Ramos (cell line): Measurements from ENCODE around the gene PLCXD3.
"Not testable (repeated sequence)": the region's sequence is repeated elsewhere in the genome, so short reads cannot be mapped to it uniquely, and the experiment has no call there.

Experiments used
- in situ Hi-C: fragments of 300-500 bp; cut with MboI; formaldehyde crosslinking; loops from one replicate; pipeline ENCODE4 v1.14.3; 2022; ENCODE audit warnings: low sequenced_read_pairs; ENCODE audit not compliant: unreplicated experiment

The PLCXD3 gene

DNA sequence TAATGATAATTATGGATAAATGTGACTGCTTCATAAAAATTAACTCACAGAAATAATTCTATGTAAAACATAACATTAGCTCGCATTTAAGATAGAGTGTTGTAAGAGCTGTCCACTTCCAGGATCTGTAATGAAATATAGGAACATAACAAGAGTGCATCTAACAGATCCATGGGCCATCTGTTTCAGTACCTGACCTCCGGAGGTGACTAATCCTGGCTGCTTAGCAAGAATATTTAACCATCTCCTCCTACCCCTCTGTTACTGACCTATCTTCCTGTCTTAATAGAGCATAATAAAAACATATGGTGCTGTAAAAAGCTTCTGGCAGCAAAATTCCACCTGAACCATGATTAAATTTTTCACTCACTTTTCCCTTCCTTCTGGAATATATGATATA is 7.1 kb downstream of the PLCXD3 start:
- in situ Hi-C loops = no loop called here

- in situ Hi-C loops = not testable (repeated sequence)
Measured at GRCh38 chr5:41493490-41494126, 16.8 kb downstream of the PLCXD3 start.

GRCh38 chr5:41485533-41485932 is 24.9 kb downstream of the PLCXD3 start:
- in situ Hi-C loops = no loop called here

DNA sequence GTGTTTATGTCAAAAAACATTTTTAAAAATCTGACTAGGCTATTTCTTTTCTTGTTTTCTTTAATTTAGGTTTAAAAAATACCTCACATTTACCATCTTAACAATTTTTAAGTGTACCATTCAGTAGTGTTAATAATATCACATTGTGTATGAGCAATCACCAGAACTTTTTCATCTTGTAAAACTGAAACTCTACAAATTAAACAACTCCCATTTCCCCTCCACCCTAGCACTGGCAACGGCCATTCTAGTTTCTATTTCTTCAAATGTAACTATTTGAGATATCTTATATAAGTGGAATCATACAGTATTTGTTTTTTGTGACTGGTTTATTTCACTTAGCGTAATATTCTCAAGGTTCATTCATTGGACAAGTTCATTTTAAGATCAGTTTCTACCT is 27.7 kb downstream of the PLCXD3 start:
- in situ Hi-C loops = no loop called here

- in situ Hi-C loops = no loop called here
Measured at GRCh38 chr5:41482173-41482572, 28.2 kb downstream of the PLCXD3 start.

- in situ Hi-C loops = not testable (repeated sequence)
Measured at GRCh38 chr5:41471571-41472208, 38.7 kb downstream of the PLCXD3 start.

- in situ Hi-C loops = no loop called here
Measured at GRCh38 chr5:41465493-41466171, 44.8 kb downstream of the PLCXD3 start.

DNA sequence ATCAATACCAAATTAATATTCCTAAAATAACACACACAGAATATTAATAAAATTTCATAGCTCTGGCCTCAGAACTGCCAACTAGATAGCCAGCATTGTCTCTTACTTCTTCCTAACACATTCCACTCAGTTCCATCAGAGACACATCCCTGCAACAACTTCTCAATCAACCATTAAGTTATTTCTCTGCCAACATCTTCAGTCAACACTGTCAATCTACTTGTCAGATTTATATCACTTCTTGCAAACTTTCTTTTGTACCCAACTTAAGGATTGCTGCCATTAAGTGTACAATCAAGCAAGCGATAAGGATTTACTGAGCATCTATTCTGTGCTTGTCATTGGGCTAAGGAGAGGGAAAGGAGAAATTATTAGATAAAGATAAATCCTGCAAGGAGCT is 50.8 kb downstream of the PLCXD3 start:
- in situ Hi-C loops = no loop called here

- in situ Hi-C loops = no loop called here
Measured at GRCh38 chr5:41457094-41457493, 53.3 kb downstream of the PLCXD3 start.

GRCh38 chr5:41452506-41452905 is 57.9 kb downstream of the PLCXD3 start:
- in situ Hi-C loops = no loop called here

- in situ Hi-C loops = no loop called here
Measured at GRCh38 chr5:41447650-41448510, 62.5 kb downstream of the PLCXD3 start.

DNA sequence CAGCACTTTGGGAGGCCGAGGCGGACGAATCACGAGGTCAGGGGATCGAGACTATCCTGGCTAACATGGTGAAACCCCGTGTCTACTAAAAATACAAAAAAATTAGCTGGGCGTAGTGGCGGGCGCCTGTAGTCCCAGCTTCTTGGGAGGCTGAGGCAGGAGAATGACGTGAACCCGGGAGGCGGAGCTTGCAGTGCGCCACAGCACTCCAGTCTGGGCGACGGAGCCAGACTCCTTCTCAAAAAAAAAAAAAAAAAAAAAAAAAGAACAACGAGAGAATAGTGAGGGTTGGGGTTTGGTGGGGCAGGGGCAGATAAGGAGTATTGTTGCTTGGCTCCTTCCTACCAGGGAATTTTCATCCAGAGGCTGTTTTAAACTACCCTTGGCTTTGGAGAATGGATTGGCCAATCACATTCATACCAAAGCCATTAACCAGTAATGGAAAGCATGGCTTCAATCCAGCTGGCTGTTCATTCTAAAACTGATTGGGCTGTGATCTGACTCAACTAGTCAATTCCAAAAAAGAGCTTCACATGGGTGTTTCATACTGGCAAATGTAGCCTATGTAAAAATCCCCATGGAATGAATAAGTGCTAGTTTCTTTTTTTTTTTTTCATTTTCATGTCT is 64.4 kb downstream of the PLCXD3 start:
- in situ Hi-C loops = no loop called here

- in situ Hi-C loops = no loop called here
Measured at GRCh38 chr5:41435276-41435675, 75.1 kb downstream of the PLCXD3 start.

DNA sequence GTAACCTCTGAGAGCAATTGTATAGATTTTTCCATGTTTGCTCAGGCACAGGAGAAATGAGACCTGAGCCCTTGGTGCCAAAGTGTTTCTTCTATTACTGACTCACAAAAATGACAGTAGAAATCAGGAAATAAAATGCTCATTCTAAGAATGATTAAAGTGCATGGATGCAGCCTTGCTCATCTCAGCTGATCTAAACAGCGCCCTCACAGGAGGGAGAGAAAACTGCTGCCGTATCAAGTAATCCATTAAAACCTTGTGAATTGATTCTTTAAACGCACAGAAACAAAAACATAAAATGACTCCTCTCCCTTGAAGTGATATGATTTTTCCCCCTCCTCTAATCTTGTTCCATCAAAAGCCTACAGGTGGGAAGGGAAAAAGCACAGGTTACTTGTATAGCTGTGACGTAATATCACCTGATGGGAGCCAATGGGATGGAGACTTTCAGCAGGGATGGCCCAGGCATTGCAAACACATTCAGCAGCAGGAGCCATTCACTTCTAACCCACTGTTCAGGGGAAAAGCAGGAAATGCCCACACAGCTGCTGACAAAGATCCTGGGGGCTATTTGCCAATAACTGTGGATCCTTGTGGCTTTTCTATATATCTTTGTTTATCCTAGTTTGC is 76.7 kb downstream of the PLCXD3 start:
- in situ Hi-C loops = no loop called here

- in situ Hi-C loops = no loop called here
Measured at GRCh38 chr5:41432481-41433253, 77.7 kb downstream of the PLCXD3 start.

GRCh38 chr5:41427505-41427904 is 82.9 kb downstream of the PLCXD3 start:
- in situ Hi-C loops = no loop called here

DNA sequence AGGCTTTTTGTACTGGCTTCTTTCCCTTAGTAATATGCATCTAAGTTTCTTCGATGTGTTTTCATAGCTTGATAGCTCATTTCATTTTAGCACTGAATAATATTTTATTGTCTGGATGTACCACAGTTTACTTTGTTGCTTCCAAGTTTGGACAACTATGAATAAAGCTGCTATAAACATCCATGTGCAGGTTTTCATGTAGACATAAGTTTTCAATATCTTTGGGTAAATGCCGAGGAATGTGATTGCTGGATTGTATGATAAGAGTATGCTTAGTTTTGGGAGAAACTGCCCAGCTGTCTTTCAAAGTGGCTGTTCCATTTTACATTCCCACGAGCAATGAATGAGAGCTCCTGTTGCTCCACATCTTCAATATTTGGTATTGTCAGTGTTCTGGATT is 84.7 kb downstream of the PLCXD3 start:
- in situ Hi-C loops = no loop called here

GRCh38 chr5:41420492-41421067 is 89.8 kb downstream of the PLCXD3 start:
- in situ Hi-C loops = no loop called here
